DND-41 (cell line): ENCODE results near the gene GJD4.

Experiments
- ATAC-seq: fragments of 200-7000 bp; cut with Tn5 transposase; 3 replicates; pipeline ENCODE4 v1.9.1; 2021; ENCODE audit warnings: low read depth; ENCODE audit not compliant: insufficient read depth
- DNase-seq: peaks from one replicate; pipeline ENCODE4 v3.0.0-alpha.2; 2020
- H2AFZ ChIP-seq: 2 replicates; pipeline ENCODE4 v1.6.0; 2012; ENCODE audit warnings: low read depth, low read length
- H3K27ac ChIP-seq: 2 replicates; pipeline ENCODE4 v1.5.1; 2012; ENCODE audit warnings: low read length, inconsistent platforms
- H3K27me3 ChIP-seq: fragments of 200-600 bp; sonication (generic); 2 replicates; pipeline ENCODE4 v1.6.0; 2012; ENCODE audit warnings: low read length, mild to moderate bottlenecking, inconsistent platforms; ENCODE audit not compliant: insufficient read depth, poor library complexity
- H3K36me3 ChIP-seq: 2 replicates; pipeline ENCODE4 v1.5.1; 2012; ENCODE audit warnings: low read length, inconsistent platforms; ENCODE audit not compliant: insufficient read depth
- H3K4me1 ChIP-seq: 2 replicates; pipeline ENCODE4 v1.5.1; 2012; ENCODE audit warnings: mild to moderate bottlenecking, low read length; ENCODE audit not compliant: insufficient read depth
- H3K4me2 ChIP-seq: 2 replicates; pipeline ENCODE4 v1.6.0; 2012; ENCODE audit warnings: mild to moderate bottlenecking, moderate library complexity, low read length, inconsistent platforms; ENCODE audit not compliant: insufficient read depth
- H3K4me3 ChIP-seq, 2 experiments: fragments of 200-600 bp in 1 of 2; shearing (Covaris generic) in 1 of 2; 2 replicates each; pipeline ENCODE4 v1.5.1; 2012 to 2016; ENCODE audit warnings: inconsistent platforms in 2 of 2, low read length in 2 of 2, mild to moderate bottlenecking in 2 of 2, low read depth in 1 of 2, moderate library complexity in 1 of 2
- H3K79me2 ChIP-seq: 2 replicates; pipeline ENCODE4 v1.6.0; 2012; ENCODE audit warnings: low read length, inconsistent platforms; ENCODE audit not compliant: insufficient read depth
- H3K9ac ChIP-seq: 2 replicates; pipeline ENCODE4 v1.6.0; 2012; ENCODE audit warnings: low read depth, mild to moderate bottlenecking, inconsistent platforms, low read length, moderate library complexity
- H3K9me3 ChIP-seq: 2 replicates; pipeline ENCODE4 v1.5.1; 2012; ENCODE audit warnings: low read length, moderate library complexity, mild to moderate bottlenecking, inconsistent platforms; ENCODE audit not compliant: insufficient read depth, severe bottlenecking
- H4K20me1 ChIP-seq: 2 replicates; pipeline ENCODE4 v1.6.0; 2012; ENCODE audit warnings: low read length; ENCODE audit not compliant: insufficient read depth
- EZH2 ChIP-seq: IDR thresholded peaks from 3 replicates; pipeline ENCODE4 v1.6.1; 2012; ENCODE audit warnings: borderline replicate concordance, low read depth, mild to moderate bottlenecking, moderate library complexity, low read length, inconsistent platforms; ENCODE audit not compliant: severe bottlenecking
- TF ChIP-seq, protein P1 (sequence below): IDR thresholded peaks from 2 replicates; pipeline ENCODE4 v1.5.1; 2012; ENCODE audit warnings: borderline replicate concordance, low read length, moderate library complexity, mild to moderate bottlenecking; ENCODE audit not compliant: poor library complexity, severe bottlenecking; ENCODE audit errors: extremely low read depth

The GJD4 gene, protein sequence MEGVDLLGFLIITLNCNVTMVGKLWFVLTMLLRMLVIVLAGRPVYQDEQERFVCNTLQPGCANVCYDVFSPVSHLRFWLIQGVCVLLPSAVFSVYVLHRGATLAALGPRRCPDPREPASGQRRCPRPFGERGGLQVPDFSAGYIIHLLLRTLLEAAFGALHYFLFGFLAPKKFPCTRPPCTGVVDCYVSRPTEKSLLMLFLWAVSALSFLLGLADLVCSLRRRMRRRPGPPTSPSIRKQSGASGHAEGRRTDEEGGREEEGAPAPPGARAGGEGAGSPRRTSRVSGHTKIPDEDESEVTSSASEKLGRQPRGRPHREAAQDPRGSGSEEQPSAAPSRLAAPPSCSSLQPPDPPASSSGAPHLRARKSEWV

DNA sequence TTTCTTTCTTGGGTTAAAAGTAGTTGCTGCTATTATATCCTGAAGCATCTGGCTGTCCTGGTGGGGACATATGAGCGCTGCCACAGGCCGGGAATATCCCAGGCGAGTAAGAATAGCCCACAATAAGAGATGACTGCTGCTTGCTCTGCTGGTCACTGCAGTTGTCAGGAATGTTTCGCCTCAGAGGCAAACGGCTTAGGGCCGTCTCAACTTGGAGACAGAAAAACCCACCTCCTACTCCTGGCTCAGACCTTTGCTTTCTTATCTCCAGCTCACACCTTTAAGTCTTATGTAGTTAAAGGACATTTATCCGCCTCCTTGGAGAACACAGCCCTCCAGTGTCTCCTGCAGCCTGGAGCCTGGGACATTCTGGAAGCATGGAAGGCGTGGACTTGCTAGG lies at the start of gene GJD4:
GJD4 (plus strand) TSS at position 151 of the 400 bp plus-strand sequence; CDS start at position 378, 227 bp downstream.
- Histone ChIP-seq H3K9ac (no peak within 1 kb of the TSS), H3K4me3 (no peak within 1 kb of the TSS), H3K36me3 (no peaks in the 10 kb centered on the region), H4K20me1 (no peaks in the 10 kb centered on the region), H3K4me1 (no peaks in the 10 kb centered on the region), H3K79me2 (no peaks in the 10 kb centered on the region), H3K27ac (no peak within 1 kb of the TSS), H3K27me3 (no peaks in the 10 kb centered on the region), H2AFZ (no peak within 1 kb of the TSS), H3K4me2 (no peak within 1 kb of the TSS), H3K9me3 (no peaks in the 10 kb centered on the region)
- no peak for TF ChIP-seq EZH2
- TF ChIP-seq, protein P1, sequence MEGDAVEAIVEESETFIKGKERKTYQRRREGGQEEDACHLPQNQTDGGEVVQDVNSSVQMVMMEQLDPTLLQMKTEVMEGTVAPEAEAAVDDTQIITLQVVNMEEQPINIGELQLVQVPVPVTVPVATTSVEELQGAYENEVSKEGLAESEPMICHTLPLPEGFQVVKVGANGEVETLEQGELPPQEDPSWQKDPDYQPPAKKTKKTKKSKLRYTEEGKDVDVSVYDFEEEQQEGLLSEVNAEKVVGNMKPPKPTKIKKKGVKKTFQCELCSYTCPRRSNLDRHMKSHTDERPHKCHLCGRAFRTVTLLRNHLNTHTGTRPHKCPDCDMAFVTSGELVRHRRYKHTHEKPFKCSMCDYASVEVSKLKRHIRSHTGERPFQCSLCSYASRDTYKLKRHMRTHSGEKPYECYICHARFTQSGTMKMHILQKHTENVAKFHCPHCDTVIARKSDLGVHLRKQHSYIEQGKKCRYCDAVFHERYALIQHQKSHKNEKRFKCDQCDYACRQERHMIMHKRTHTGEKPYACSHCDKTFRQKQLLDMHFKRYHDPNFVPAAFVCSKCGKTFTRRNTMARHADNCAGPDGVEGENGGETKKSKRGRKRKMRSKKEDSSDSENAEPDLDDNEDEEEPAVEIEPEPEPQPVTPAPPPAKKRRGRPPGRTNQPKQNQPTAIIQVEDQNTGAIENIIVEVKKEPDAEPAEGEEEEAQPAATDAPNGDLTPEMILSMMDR = no peak
- DNase-seq = no peak
- ATAC-seq = no peak

DNA sequence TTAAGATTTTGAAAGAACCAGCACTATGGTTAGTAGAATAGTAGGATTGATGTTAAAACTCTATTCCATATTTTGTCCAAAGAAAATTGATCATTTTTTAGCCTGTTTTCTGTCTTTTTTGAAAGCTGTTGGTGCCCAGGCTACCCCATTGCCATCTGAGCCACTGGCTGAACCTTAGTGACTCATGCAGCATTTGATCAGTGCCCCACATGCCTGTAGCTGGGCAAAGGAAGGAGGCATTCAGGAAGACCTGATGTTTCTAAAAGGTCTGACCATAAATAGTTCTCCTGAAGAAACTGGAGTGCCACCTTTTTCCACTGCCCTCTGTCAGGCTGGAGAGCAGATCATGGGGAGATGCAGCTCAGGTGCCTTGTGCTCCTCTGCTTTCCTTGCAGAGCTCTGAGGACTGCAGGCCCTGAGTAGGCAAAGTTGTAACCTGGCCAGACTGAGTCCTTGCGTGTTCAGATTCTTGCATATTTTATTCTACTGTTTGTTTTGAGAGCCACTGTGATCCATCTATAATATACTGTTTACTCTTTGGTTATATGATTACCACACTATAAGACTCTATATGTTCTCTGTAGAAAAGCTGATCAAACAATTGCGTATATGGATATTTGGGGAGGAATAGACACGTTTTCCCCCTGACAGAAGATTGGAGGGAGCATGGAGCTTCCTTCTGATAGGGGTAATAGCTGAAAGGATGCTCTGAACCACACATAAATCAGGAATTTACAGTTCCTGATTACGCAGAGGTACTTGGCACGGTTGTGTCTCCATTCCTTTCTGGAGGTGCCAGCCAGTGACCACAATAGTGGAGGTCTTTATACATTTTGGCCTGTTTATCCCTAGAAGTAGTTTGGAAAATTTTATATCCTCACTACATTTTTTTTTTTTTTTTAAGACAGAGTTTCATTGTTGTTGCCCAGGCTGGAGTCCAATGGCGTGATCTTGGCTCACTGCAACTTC lies 48.9 kb upstream of the GJD4 start:
- no peak overlapping the region for H2AFZ ChIP-seq
- DNase-seq = no peak
- no peak overlapping the region for H3K4me2 ChIP-seq
- no peaks in the 10 kb centered on the region for H3K27me3 ChIP-seq
- no peaks in the 10 kb centered on the region for H4K20me1 ChIP-seq
- no peak overlapping the region for H3K4me3 ChIP-seq
- no peak for ATAC-seq
- H3K27ac ChIP-seq = no peak overlapping the region
- no peak overlapping the region for H3K9ac ChIP-seq
- no peaks in the 10 kb centered on the region for H3K79me2 ChIP-seq
- no peaks in the 10 kb centered on the region for H3K4me1 ChIP-seq
- TF ChIP-seq EZH2 = no peak
- TF ChIP-seq, protein P1 = no peak
- no peaks in the 10 kb centered on the region for H3K9me3 ChIP-seq
- H3K36me3 ChIP-seq = peaks cover 41% of the 10 kb centered on the region

DNA sequence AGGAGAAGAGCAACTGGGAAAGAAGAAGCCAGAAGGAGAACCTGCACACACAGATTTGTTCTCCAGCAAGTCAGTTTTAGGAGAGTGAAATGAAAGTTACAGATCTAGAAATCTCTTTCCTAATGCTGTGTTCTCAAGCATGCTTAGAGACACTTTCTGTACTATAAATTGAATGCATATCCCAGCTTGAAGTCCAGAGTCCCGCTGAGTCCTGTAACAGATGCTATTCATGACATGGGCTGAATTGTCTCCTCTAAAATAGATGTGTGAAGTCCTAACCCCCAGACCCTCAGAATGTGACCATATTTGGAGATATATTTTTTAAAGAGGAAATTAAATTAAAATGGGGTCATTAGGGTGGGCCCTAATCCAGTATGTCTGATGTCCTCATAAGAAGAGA lies 46.9 kb upstream of the GJD4 start:
- Histone ChIP-seq H3K36me3 (peaks cover 36% of the 10 kb centered on the region), H3K9ac (no peak overlapping the region), H3K4me2 (no peak overlapping the region), H3K9me3 (no peaks in the 10 kb centered on the region), H3K4me1 (no peaks in the 10 kb centered on the region), H3K79me2 (no peaks in the 10 kb centered on the region), H3K27me3 (no peaks in the 10 kb centered on the region), H3K27ac (no peak overlapping the region), H2AFZ (no peak overlapping the region), H4K20me1 (no peaks in the 10 kb centered on the region), H3K4me3 (no peak overlapping the region)
- DNase-seq (no peak), ATAC-seq (no peak)
- no peak for TF ChIP-seq EZH2
- TF ChIP-seq, protein P1 = no peak
